GM12878 (cell line): ENCODE measurements around the gene TMEM30A. TPM values are rescaled to one million over a fixed set of nuclear protein-coding genes. Genes with fewer than 3 reads are reported as not detected.

Experiments used
- ATAC-seq: fragments of 200-7000 bp; cut with Tn5 transposase; 3 replicates; pipeline ENCODE4 v1.9.1; 2020; ENCODE audit warnings: mild to moderate bottlenecking, moderate library complexity
- BruUV-seq: library from RNA; stranded (reverse); fragments of 400-500 nt; replicated peaks from 2 replicates; lab custom pipeline; 2021; lab: Mats Ljungman, UMichigan
- CTCF ChIA-PET: fragments of 300-600 bp; sonication (Branson Sonifier 250); formaldehyde crosslinking; extraction: SDS; loops from one replicate; lab custom pipeline; 2021; ENCODE audit warnings: inconsistent platforms; lab: Yijun Ruan, JAX
- POLR2A ChIA-PET: fragments of 350-600 bp; formaldehyde crosslinking; extraction: SDS; loops from one replicate; lab custom pipeline; 2021; ENCODE audit warnings: inconsistent platforms; lab: Charles Lee
- RAD21 ChIA-PET: fragments of 300-600 bp; sonication (Branson Sonifier 250); formaldehyde crosslinking; loops from one replicate; lab custom pipeline; 2023; ENCODE audit warnings: antibody characterized with exemption; ENCODE audit not compliant: unreplicated experiment; lab: Charles Lee
- SMC1A ChIA-PET: fragments of 300-600 bp; sonication (Branson Sonifier 250); formaldehyde crosslinking; loops from one replicate; lab custom pipeline; 2023; ENCODE audit not compliant: unreplicated experiment, uncharacterized antibody; lab: Charles Lee
- DNase-seq: peaks from one replicate; pipeline ENCODE4 v3.0.0-alpha.2; 2011; ENCODE audit warnings: low read depth, low spot score
- FAIRE-seq: peaks from 3 replicates; lab custom pipeline; 2011; peaks lifted over from hg19 to GRCh38; lab: Jason Lieb, UNC
- H2AFZ ChIP-seq: 2 replicates; pipeline ENCODE4 v1.6.0; 2011; ENCODE audit warnings: low read depth, low read length, control low read depth; ENCODE audit not compliant: control insufficient read depth
- H3K27ac ChIP-seq: 2 replicates; pipeline ENCODE4 v1.5.1; 2011; ENCODE audit warnings: control low read depth; ENCODE audit not compliant: control insufficient read depth, insufficient read depth
- H3K27me3 ChIP-seq, 2 experiments: replicated peaks in 1 of 2; 2 replicates each; pipeline versions ENCODE4 v1.6.0 to v1.6.1; 2011; ENCODE audit warnings: low read length in 1 of 2; ENCODE audit not compliant: control insufficient read depth in 2 of 2, insufficient read depth in 2 of 2
- H3K36me3 ChIP-seq, 2 experiments: 2 replicates each; pipeline ENCODE4 v1.5.1; 2011; ENCODE audit warnings: low read length in 1 of 2; ENCODE audit not compliant: control insufficient read depth in 2 of 2, insufficient read depth in 2 of 2
- H3K4me1 ChIP-seq: 2 replicates; pipeline ENCODE4 v1.6.1; 2011; ENCODE audit warnings: mild to moderate bottlenecking, low read length, moderate library complexity, mixed read lengths; ENCODE audit not compliant: control insufficient read depth, insufficient read depth
- H3K4me2 ChIP-seq: 2 replicates; pipeline ENCODE4 v1.6.0; 2011; ENCODE audit warnings: control low read depth; ENCODE audit not compliant: control insufficient read depth, insufficient read depth
- H3K4me3 ChIP-seq: fragments of 200-600 bp; sonication (generic); 2 replicates; pipeline ENCODE4 v1.5.1; 2016
- H3K79me2 ChIP-seq: 2 replicates; pipeline ENCODE4 v1.6.0; 2011; ENCODE audit warnings: low read length; ENCODE audit not compliant: control insufficient read depth, insufficient read depth
- H3K9ac ChIP-seq: 2 replicates; pipeline ENCODE4 v1.8.0; 2011; ENCODE audit warnings: low read length, control low read depth, mixed read lengths; ENCODE audit not compliant: control insufficient read depth, insufficient read depth
- H3K9me3 ChIP-seq: replicated peaks from 3 replicates; pipeline ENCODE4 v1.5.1; 2011; ENCODE audit warnings: mild to moderate bottlenecking, low read length; ENCODE audit not compliant: control insufficient read depth, insufficient read depth
- H4K20me1 ChIP-seq: 2 replicates; pipeline ENCODE4 v1.6.0; 2011; ENCODE audit not compliant: control insufficient read depth, insufficient read depth
- ATF7 ChIP-seq: fragments of 450-650 bp; IDR thresholded peaks from 2 replicates; pipeline ENCODE4 v1.6.1; 2016; ENCODE audit warnings: low read depth, mild to moderate bottlenecking
- CHD2 ChIP-seq: IDR thresholded peaks from 2 replicates; pipeline ENCODE4 v1.6.1; 2011; ENCODE audit warnings: low read depth, low read length, improper control_type of control experiment, borderline replicate concordance
- CHD4 ChIP-seq: fragments of 200-600 bp; sonication (generic); IDR thresholded peaks from 2 replicates; pipeline ENCODE4 v1.6.1; 2016; ENCODE audit warnings: mild to moderate bottlenecking
- HCFC1 ChIP-seq: fragments of 150-350 bp; IDR thresholded peaks from 2 replicates; pipeline ENCODE4 v1.6.1; 2014; ENCODE audit warnings: low read length
- NFXL1 ChIP-seq: fragments of 450-650 bp; IDR thresholded peaks from 2 replicates; pipeline ENCODE4 v1.6.1; 2017; ENCODE audit warnings: antibody characterized with exemption, mild to moderate bottlenecking, borderline replicate concordance
- NKRF ChIP-seq: fragments of 450-650 bp; conservative IDR thresholded peaks from 2 replicates; pipeline ENCODE4 v1.6.1; 2017; ENCODE audit warnings: mild to moderate bottlenecking, moderate library complexity
- PAX5 ChIP-seq: IDR thresholded peaks from 2 replicates; pipeline ENCODE4 v1.6.1; 2011; ENCODE audit warnings: low read depth, low read length, borderline replicate concordance
- POLR2AphosphoS5 ChIP-seq: IDR thresholded peaks from 2 replicates; pipeline ENCODE4 v1.6.1; 2011; ENCODE audit warnings: mild to moderate bottlenecking, low read length, inconsistent platforms
- RELA ChIP-seq: fragments of 450-650 bp; IDR thresholded peaks from 2 replicates; pipeline ENCODE4 v1.8.0; 2014; ENCODE audit warnings: borderline replicate concordance; ENCODE audit not compliant: partially characterized antibody
- SREBF1 ChIP-seq: IDR thresholded peaks from 2 replicates; pipeline ENCODE4 v1.6.1; 2012; ENCODE audit warnings: mild to moderate bottlenecking, low read length
- SRF ChIP-seq, 2 experiments: IDR thresholded peaks; 2 replicates each; pipeline ENCODE4 v1.6.1; 2011; ENCODE audit warnings: low read depth in 2 of 2, low read length in 2 of 2, mild to moderate bottlenecking in 1 of 2, moderate library complexity in 1 of 2
- SUZ12 ChIP-seq: fragments of 200-600 bp; sonication (generic); IDR thresholded peaks from one replicate; pipeline ENCODE4 v1.6.1; 2018; ENCODE audit warnings: antibody characterized with exemption, mild to moderate bottlenecking; ENCODE audit not compliant: unreplicated experiment
- in situ Hi-C: fragments of 300-500 bp; cut with MboI; formaldehyde crosslinking; loops from 9 replicates; pipeline ENCODE4 v1.14.3; 2018; ENCODE audit warnings: mixed read lengths
- intact Hi-C: fragments of 100-400 bp; cut with micrococcal nuclease; formaldehyde crosslinking; loops from one replicate; pipeline ENCODE4 v1.14.2; 2022; ENCODE audit not compliant: unreplicated experiment
- polyA plus RNA-seq, 11 experiments: library from polyadenylated mRNA; depleted of rRNA in 4 of 11; unstranded in 6 of 11; stranded (reverse) in 5 of 11; fragments of >200 nt; fragmentation: Nextera tagmentation in 4 of 11; fragmentation: Illumina TruSeq in 1 of 11; extraction: Ambion mirVana in 4 of 11; extraction: Trizol in 1 of 11; gene quantifications; 1 replicate in 1 of 11; 2 replicates in 10 of 11; pipeline versions ENCODE4 v1.2.1 to v1.2.3, GENCODE V29; 2011 to 2016; ENCODE audit warnings: inconsistent platforms in 2 of 11, missing spikeins in 2 of 11, low read depth in 1 of 11
- total RNA-seq, 4 experiments: library from RNA; depleted of rRNA in 3 of 4; stranded (reverse); fragments of >200 nt in 3 of 4; fragmentation: Illumina TruSeq in 1 of 4; extraction: Trizol in 1 of 4; gene quantifications; 2 replicates each; pipeline versions ENCODE4 v1.2.1 to v1.2.3, GENCODE V29; 2013 to 2021

The TMEM30A gene
- total and polyA plus RNA-seq, 10 of the 15 experiments (the other 5 are each of a cell fraction or from before 2014, with no cell fraction given) = 11.9 to 61.6 (median 43.2) TPM

GRCh38 chr6:75222261-75222660 lies 62.3 kb downstream of the TMEM30A start:
- TF ChIP-seq POLR2AphosphoS5 (no peak), CHD4 (no peak), SRF (IDR thresholded peaks at IDR 0.05; ENCODE audit: low read depth in 2 of 2, low read length in 2 of 2) (no peak), ATF7 (no peak), RELA (no peak), CHD2 (no peak), SUZ12 (no peak), SREBF1 (no peak), NKRF (no peak), NFXL1 (no peak), HCFC1 (no peak), PAX5 (no peak)
- no peak overlapping the region for H3K4me2 ChIP-seq
- H3K27ac ChIP-seq = no peak overlapping the region
- H3K4me1 ChIP-seq = no peaks in the 10 kb centered on the region
- intact Hi-C loops (no loop called here), in situ Hi-C loops (no loop called here)
- BruUV-seq = no TSS peak
- no peak overlapping the region for H3K9ac ChIP-seq
- H4K20me1 ChIP-seq = no peaks in the 10 kb centered on the region
- RAD21 ChIA-PET = interaction anchor here (1.4 kb wide), 1 partner anchor 13 kb away, joined by 5 read pairs; no protein-coding TSS in a partner anchor
- H3K9me3 ChIP-seq = no peaks in the 10 kb centered on the region
- ATAC-seq (no peak), FAIRE-seq (no peak), DNase-seq (no peak)
- no peak overlapping the region for H3K4me3 ChIP-seq
- H3K27me3 ChIP-seq = no peaks in the 10 kb centered on the region; a peak in 1 of 4 replicates
- POLR2A ChIA-PET = no interaction called here
- CTCF ChIA-PET = interaction anchor here (5.8 kb wide), 1 partner anchor 12 kb away, joined by 52 read pairs; no protein-coding TSS in a partner anchor
- no peak overlapping the region for H2AFZ ChIP-seq
- SMC1A ChIA-PET = no interaction called here
- H3K79me2 ChIP-seq = no peaks in the 10 kb centered on the region
- no peaks in the 10 kb centered on the region for H3K36me3 ChIP-seq
